CD8-positive, alpha-beta memory T cell (primary cell): ENCODE measurements around the gene RIPPLY3. TPM values are rescaled to one million over a fixed set of nuclear protein-coding genes. Genes with fewer than 3 reads are reported as not detected.

Source experiments
- CTCF ChIA-PET: fragments of 350-600 bp; sonication (Branson Sonifier 250); formaldehyde crosslinking; loops from one replicate; lab custom pipeline; 2021; ENCODE audit warnings: antibody characterized with exemption; lab: Charles Lee
- POLR2A ChIA-PET: fragments of 350-600 bp; sonication (Branson Sonifier 250); formaldehyde crosslinking; loops from one replicate; lab custom pipeline; 2021; ENCODE audit warnings: antibody characterized with exemption; lab: Charles Lee
- DNase-seq, 5 donors: peaks; one replicate each; pipeline versions ENCODE4 v3.0.0 to v3.0.0-alpha.2; 2020 to 2022; ENCODE audit warnings: mixed read lengths in 1 of 5
- H3K27ac ChIP-seq: one replicate; pipeline ENCODE4 v1.7.0; 2013; ENCODE audit warnings: low read depth, mild to moderate bottlenecking, low read length, moderate library complexity
- H3K27me3 ChIP-seq: 2 replicates; pipeline ENCODE4 v1.7.0; 2013; ENCODE audit warnings: low read length, mild to moderate bottlenecking; ENCODE audit not compliant: insufficient read depth, poor library complexity, severe bottlenecking
- H3K36me3 ChIP-seq: 2 replicates; pipeline ENCODE4 v1.7.0; 2013; ENCODE audit warnings: mild to moderate bottlenecking, low read length, moderate library complexity; ENCODE audit not compliant: insufficient read depth
- H3K4me1 ChIP-seq: 2 replicates; pipeline ENCODE4 v1.7.0; 2013; ENCODE audit warnings: mild to moderate bottlenecking, low read length, moderate library complexity; ENCODE audit not compliant: insufficient read depth
- H3K4me3 ChIP-seq: 2 replicates; pipeline ENCODE4 v1.7.0; 2013; ENCODE audit warnings: mild to moderate bottlenecking, low read length
- H3K9me3 ChIP-seq: 2 replicates; pipeline ENCODE4 v1.7.0; 2013; ENCODE audit warnings: mild to moderate bottlenecking, low read length
- H3K27ac Mint-ChIP-seq, 8 donors: one replicate each; pipeline ENCODE4 v1.8.0; 2020 to 2021; ENCODE audit warnings: mixed read lengths in 8 of 8, mild to moderate bottlenecking in 6 of 8, inconsistent platforms in 3 of 8, moderate library complexity in 3 of 8
- H3K27me3 Mint-ChIP-seq, 2 donors: one replicate each; pipeline ENCODE4 v1.8.0; 2020 to 2021; ENCODE audit warnings: mixed read lengths in 2 of 2, mild to moderate bottlenecking in 1 of 2, moderate library complexity in 1 of 2
- H3K36me3 Mint-ChIP-seq, 3 donors: one replicate each; pipeline ENCODE4 v1.8.0; 2020 to 2021; ENCODE audit warnings: mixed read lengths in 3 of 3, inconsistent platforms in 1 of 3, mild to moderate bottlenecking in 1 of 3
- H3K4me1 Mint-ChIP-seq, 3 donors: one replicate each; pipeline ENCODE4 v1.8.0; 2020 to 2021; ENCODE audit warnings: mixed read lengths in 3 of 3, inconsistent platforms in 1 of 3, mild to moderate bottlenecking in 1 of 3
- H3K4me3 Mint-ChIP-seq, 7 donors: one replicate each; pipeline ENCODE4 v1.8.0; 2020 to 2021; ENCODE audit warnings: mixed read lengths in 7 of 7, mild to moderate bottlenecking in 6 of 7, moderate library complexity in 4 of 7, inconsistent platforms in 2 of 7
- H3K9me3 Mint-ChIP-seq, 5 donors: one replicate each; pipeline ENCODE4 v1.8.0; 2020 to 2022; ENCODE audit warnings: mixed read lengths in 5 of 5, mild to moderate bottlenecking in 3 of 5, moderate library complexity in 2 of 5, inconsistent platforms in 1 of 5
- polyA plus RNA-seq: library from polyadenylated mRNA; unstranded; fragments of 300-500 nt; fragmentation: Illumina TruSeq; gene quantifications from one replicate; pipeline ENCODE4 v1.2.3, GENCODE V29; 2021
- total RNA-seq, 2 experiments: library from RNA; stranded (reverse); gene quantifications; one replicate each; pipeline ENCODE4 v1.2.3, GENCODE V29; 2021

The RIPPLY3 gene
- total and polyA plus RNA-seq, 3 experiments from 2014 or later = 0.09 TPM; not detected in 2

DNA sequence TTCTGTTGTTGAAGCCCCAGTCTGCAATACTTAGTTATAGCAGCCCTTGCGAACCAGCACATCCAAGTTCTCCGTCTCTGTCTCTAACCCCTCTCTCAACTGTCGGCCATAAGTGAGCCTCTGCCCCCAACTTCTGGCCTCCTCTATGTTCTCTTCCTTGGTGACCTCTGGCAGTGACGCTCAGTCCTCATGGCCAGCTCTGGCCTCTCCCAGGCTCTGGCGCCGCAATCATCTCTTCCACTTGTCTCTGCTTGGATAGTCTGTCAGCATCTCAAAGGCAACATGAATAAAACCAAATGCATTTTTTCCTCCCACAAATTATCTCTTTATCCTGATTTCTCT is 31.7 kb upstream of the RIPPLY3 start:
- H3K9me3 Mint-ChIP-seq = no peaks in the 10 kb centered on the region
- no peaks in the 10 kb centered on the region for H3K27me3 Mint-ChIP-seq
- peaks cover 7 to 15% (median 10%) of the 10 kb centered on the region in 3 donors for H3K4me1 Mint-ChIP-seq
- Histone ChIP-seq H3K4me3 (no peak overlapping the region), H3K27me3 (no peaks in the 10 kb centered on the region), H3K9me3 (no peaks in the 10 kb centered on the region), H3K27ac (peak overlapping the region; percentile 46), H3K36me3 (no peaks in the 10 kb centered on the region), H3K4me1 (no peaks in the 10 kb centered on the region)
- no peak for DNase-seq
- H3K27ac Mint-ChIP-seq = peak overlapping the region in 3 of 8 donors; percentile 1 to 52 (median 3)
- no peak overlapping the region for H3K4me3 Mint-ChIP-seq
- ChIA-PET CTCF (interaction anchor here (3.1 kb wide), 1 partner anchor 16 kb away, joined by 44 read pairs; no protein-coding TSS in a partner anchor), POLR2A (no interaction called here)
- no peaks in the 10 kb centered on the region for H3K36me3 Mint-ChIP-seq

DNA sequence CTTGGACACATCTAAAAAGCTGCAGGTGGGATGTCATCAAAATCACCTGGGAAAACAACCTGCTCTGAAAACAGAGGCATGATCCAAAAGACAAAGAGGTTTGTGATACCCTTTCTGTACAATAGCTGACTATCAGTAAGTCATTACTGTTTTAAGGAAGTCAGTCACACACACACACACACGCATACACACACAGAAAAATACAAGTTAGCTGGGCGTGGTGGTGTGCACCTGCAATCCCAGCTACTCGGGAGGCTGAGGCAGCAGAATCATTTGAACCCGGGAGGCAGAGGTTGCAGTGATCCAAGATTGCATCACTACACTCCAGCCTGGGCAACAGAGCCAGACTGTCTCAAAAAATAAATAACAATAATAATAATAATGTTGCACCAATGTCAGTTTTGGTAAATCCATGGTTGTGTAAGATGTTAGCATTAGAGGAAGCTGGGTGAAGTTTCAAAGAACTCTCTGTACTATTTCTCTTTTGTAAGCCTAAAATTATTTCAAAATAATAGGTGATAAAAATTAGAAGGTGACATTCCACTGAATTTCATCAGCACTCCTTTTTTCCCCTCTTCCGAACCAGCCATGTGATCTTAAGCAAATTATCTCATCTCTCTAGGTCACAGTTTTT is 30.2 kb upstream of the RIPPLY3 start:
- POLR2A ChIA-PET = interaction anchor here (1.0 to 1.2 kb wide), 2 partner anchors 10 to 13 kb away, joined by 4 to 6 read pairs; partner anchors contain the start of gene HLCS

DNA sequence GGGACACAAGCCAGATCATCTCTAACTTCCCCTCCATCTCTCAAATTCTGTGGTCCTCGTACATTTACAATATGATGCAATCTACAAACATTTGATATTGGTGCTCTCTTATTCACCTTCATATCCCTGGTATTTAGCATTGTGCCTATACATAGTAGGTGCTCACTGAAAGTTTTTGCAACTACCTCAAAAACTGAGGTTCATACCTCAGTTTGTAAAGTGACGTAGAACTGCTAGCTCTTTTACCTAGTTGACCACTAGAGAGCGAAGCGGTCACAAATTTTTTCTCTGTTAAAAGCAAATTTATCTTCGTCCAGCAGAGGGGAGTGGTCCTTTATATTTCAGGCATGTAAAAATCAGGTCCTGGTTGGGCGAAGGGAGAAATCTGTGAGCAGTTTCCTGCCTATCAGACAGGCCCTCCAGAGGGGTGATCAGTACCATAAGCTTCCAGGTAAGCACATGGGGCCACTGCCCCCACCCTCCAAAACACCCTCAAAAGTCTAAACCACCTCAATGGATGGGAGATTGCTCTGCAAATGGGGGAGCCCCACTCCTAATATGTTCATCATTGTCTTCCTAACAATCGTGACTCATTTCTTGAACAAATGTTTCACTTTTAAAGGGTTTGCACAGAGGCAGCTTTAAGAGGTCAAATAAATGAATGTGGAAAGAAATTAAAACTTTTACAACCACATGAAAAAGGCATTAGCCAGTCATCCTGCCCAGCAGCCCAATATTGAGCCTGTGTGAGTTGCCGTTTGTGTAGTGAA is 29.4 kb upstream of the RIPPLY3 start:
- Histone ChIP-seq H3K36me3 (no peaks in the 10 kb centered on the region), H3K4me3 (no peak overlapping the region), H3K9me3 (no peaks in the 10 kb centered on the region), H3K4me1 (no peaks in the 10 kb centered on the region), H3K27ac (no peak overlapping the region), H3K27me3 (no peaks in the 10 kb centered on the region)
- CTCF ChIA-PET = interaction anchor here (1.1 to 3.1 kb wide), 7 partner anchors 10 to 39 kb away, joined by 3 to 44 read pairs (median 6); partner anchors contain the start of gene HLCS
- H3K9me3 Mint-ChIP-seq = no peaks in the 10 kb centered on the region
- H3K36me3 Mint-ChIP-seq = no peaks in the 10 kb centered on the region
- peak; percentile 3 to 62 (median 35) for DNase-seq
- POLR2A ChIA-PET = interaction anchor here (0.9 to 1.2 kb wide), 3 partner anchors 11 to 95 kb away, joined by 3 to 6 read pairs (median 4); partner anchors contain the start of genes HLCS, PIGP and TTC3
- H3K27me3 Mint-ChIP-seq = no peaks in the 10 kb centered on the region
- peak overlapping the region in 4 of 8 donors; percentile 71 to 86 (median 78) for H3K27ac Mint-ChIP-seq
- peak overlapping the region in 4 of 7 donors; percentile 1 to 63 (median 38) for H3K4me3 Mint-ChIP-seq
- peaks cover 15 to 24% (median 20%) of the 10 kb centered on the region in 3 donors for H3K4me1 Mint-ChIP-seq

More for the DNA sequence above, 30.2 kb upstream of the RIPPLY3 start:
- DNase-seq = no peak
- Histone ChIP-seq H3K4me1 (no peaks in the 10 kb centered on the region), H3K27ac (no peak overlapping the region), H3K4me3 (no peak overlapping the region), H3K9me3 (no peaks in the 10 kb centered on the region), H3K36me3 (no peaks in the 10 kb centered on the region), H3K27me3 (no peaks in the 10 kb centered on the region)
- H3K4me3 Mint-ChIP-seq = no peak overlapping the region
- no peaks in the 10 kb centered on the region for H3K27me3 Mint-ChIP-seq
- CTCF ChIA-PET = interaction anchor here (1.1 to 3.1 kb wide), 7 partner anchors 10 to 40 kb away, joined by 3 to 44 read pairs (median 6); partner anchors contain the start of gene HLCS
- H3K9me3 Mint-ChIP-seq = no peaks in the 10 kb centered on the region
- H3K36me3 Mint-ChIP-seq = no peaks in the 10 kb centered on the region
- H3K4me1 Mint-ChIP-seq = peaks cover 15 to 24% (median 16%) of the 10 kb centered on the region in 3 donors
- peak overlapping the region in 3 of 8 donors; percentile 72 to 86 (median 78) for H3K27ac Mint-ChIP-seq

DNA sequence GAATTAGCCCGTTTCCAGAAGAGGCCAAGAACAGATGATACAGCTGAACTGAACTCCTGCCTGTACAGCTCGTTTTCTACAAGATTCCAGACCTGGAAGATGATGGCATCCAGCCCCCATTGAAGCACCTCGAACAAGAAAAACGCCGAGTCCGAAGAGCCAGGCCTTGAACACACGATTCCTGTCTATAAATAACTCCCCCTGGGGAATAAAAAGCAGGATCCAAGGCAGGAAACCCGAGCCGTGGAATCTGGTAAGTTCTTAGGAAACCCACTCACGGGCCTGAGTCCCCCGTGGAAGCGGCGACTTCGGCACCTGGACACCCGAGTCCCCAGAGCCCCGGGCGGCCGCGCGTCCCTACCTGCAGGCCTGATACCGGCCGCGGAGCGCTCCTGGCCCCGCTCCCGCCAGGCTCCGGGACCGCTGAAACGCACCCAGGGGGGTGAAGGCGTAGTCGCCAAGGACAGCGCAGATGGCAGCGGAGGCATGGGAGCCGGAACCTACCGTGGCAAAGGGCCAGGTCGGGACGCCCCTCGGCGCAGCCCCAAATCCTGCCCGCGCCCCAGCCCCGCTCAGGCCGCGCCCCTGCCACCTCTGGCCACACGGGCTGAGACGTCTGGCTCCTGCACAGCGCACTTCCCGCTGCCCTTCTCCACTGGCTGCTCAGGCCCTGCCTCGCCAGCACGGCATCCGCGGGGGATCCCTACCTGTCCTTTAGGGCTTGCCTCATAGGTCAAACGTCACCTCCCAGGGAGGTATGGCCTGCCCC is 26.0 kb upstream of the RIPPLY3 start:
- POLR2A ChIA-PET = interaction anchor here (0.6 kb wide), 1 partner anchor 1786 kb away, joined by 3 read pairs; no protein-coding TSS in a partner anchor
- Mint-ChIP-seq H3K4me1 (peaks cover 15 to 24% (median 20%) of the 10 kb centered on the region in 3 donors), H3K9me3 (no peaks in the 10 kb centered on the region), H3K36me3 (no peaks in the 10 kb centered on the region), H3K27ac (peak overlapping the region in 1 of 8 donors; percentile 43), H3K4me3 (peak overlapping the region in 5 of 7 donors; percentile 20 to 68 (median 59)), H3K27me3 (peaks cover 0 to 2% of the 10 kb centered on the region in 2 donors)
- Histone ChIP-seq H3K4me3 (peak overlapping the region; percentile 1), H3K27ac (no peak overlapping the region), H3K4me1 (no peaks in the 10 kb centered on the region), H3K9me3 (no peaks in the 10 kb centered on the region), H3K27me3 (no peaks in the 10 kb centered on the region), H3K36me3 (no peaks in the 10 kb centered on the region)
- CTCF ChIA-PET = interaction anchor here (1.6 to 2.1 kb wide), 3 partner anchors 10 to 40 kb away, joined by 5 to 25 read pairs (median 6); no protein-coding TSS in a partner anchor
- DNase-seq = no peak

DNA sequence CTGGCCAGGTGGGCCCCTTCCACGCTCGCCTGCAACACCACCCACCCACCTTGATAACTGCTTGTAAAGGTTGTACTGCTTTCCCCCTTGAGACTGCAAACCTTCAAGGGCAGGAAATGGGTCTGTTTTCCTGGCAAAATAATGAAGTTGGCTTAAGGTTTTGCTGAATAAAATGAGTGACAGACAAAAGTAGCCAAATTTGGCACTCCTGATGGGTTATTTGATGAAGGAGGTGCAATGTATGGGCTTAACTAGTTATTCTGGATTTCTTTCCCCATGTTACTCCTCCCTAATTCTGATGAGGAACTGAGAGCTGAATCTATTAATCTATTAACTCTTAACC is 25.5 kb upstream of the RIPPLY3 start:
- POLR2A ChIA-PET = no interaction called here
- Histone ChIP-seq H3K4me3 (peak overlapping the region; percentile 1), H3K4me1 (no peaks in the 10 kb centered on the region), H3K27ac (no peak overlapping the region), H3K36me3 (no peaks in the 10 kb centered on the region), H3K9me3 (no peaks in the 10 kb centered on the region), H3K27me3 (no peaks in the 10 kb centered on the region)
- CTCF ChIA-PET = interaction anchor here (1.7 kb wide), 1 partner anchor 9 kb away, joined by 11 read pairs; no protein-coding TSS in a partner anchor
- Mint-ChIP-seq H3K4me3 (peak overlapping the region in 5 of 7 donors; percentile 20 to 68 (median 59)), H3K4me1 (peaks cover 19 to 30% (median 25%) of the 10 kb centered on the region in 3 donors), H3K27ac (peak overlapping the region in 1 of 8 donors; percentile 43), H3K27me3 (peaks cover 0 to 2% of the 10 kb centered on the region in 2 donors), H3K9me3 (no peaks in the 10 kb centered on the region), H3K36me3 (peaks cover 0 to 4% (median 0%) of the 10 kb centered on the region in 3 donors)
- no peak for DNase-seq

DNA sequence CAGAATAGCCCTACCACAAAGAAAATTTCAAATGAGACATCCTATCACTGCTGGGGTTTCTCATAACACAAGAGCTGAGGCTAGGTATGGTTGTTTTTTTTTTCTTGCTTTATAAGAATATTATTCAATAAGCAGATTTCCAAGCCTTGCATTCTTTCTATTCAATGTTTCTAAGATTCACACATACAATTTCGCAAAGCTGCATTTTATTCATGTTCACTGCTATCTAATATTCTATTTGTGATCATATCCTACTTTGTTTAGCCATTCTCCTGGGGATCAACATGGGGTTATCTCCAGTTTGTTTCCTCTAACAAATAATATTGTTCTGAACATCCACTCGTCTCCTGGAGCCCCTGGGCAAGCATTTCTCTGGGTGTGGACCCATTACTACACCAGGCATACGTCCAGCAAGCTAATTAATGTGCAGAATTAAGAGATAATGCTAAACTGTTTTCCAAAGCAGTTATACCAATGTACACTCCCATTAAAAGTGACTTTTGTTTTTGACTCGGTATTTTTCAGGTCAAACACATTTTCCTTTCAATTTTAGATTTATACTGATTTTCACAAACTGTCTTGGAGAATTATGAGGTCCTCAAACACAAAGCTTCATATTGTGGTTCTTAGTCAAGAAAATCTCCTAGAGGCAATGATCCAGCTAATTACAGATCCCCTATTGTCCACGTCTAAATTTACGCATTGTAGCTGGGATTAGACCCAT is 24.4 kb upstream of the RIPPLY3 start:
- CTCF ChIA-PET = interaction anchor here (0.7 to 1.7 kb wide), 3 partner anchors 8 to 28 kb away, joined by 3 to 11 read pairs (median 4); partner anchors contain the start of gene HLCS
- no peak overlapping the region for H3K27ac ChIP-seq

More for the DNA sequence above, 24.4 kb upstream of the RIPPLY3 start:
- POLR2A ChIA-PET = no interaction called here
- Mint-ChIP-seq H3K9me3 (no peaks in the 10 kb centered on the region), H3K4me3 (peak overlapping the region in 1 of 7 donors; percentile 61), H3K4me1 (peaks cover 15 to 31% (median 21%) of the 10 kb centered on the region in 3 donors), H3K27ac (no peak overlapping the region), H3K36me3 (peaks cover 0 to 9% (median 0%) of the 10 kb centered on the region in 3 donors), H3K27me3 (peaks cover 0 to 2% of the 10 kb centered on the region in 2 donors)
- DNase-seq = no peak
- Histone ChIP-seq H3K9me3 (no peaks in the 10 kb centered on the region), H3K36me3 (no peaks in the 10 kb centered on the region), H3K4me3 (no peak overlapping the region), H3K4me1 (no peaks in the 10 kb centered on the region), H3K27me3 (no peaks in the 10 kb centered on the region)
